GM10248 (cell line): ENCODE results near the gene ITGAE.

Experiments used
- CTCF ChIA-PET: fragments of 300-600 bp; sonication (Branson Sonifier 250); formaldehyde crosslinking; extraction: SDS; loops from one replicate; lab custom pipeline; 2021; ENCODE audit warnings: antibody characterized with exemption; lab: Yijun Ruan, JAX
- POLR2A ChIA-PET: fragments of 350-650 bp; sonication (Branson Sonifier 250); formaldehyde crosslinking; extraction: SDS; loops from one replicate; lab custom pipeline; 2020; ENCODE audit warnings: antibody characterized with exemption; lab: Yijun Ruan, JAX
- DNase-seq: peaks from one replicate; pipeline ENCODE4 v3.0.0; 2012; ENCODE audit errors: extremely low spot score
- TF ChIP-seq, protein P1 (sequence below): IDR thresholded peaks from 2 replicates; pipeline ENCODE4 v1.5.1; 2012; ENCODE audit warnings: mild to moderate bottlenecking, low read depth; ENCODE audit errors: extremely low read depth, missing control alignments, control extremely low read depth

The ITGAE gene

DNA sequence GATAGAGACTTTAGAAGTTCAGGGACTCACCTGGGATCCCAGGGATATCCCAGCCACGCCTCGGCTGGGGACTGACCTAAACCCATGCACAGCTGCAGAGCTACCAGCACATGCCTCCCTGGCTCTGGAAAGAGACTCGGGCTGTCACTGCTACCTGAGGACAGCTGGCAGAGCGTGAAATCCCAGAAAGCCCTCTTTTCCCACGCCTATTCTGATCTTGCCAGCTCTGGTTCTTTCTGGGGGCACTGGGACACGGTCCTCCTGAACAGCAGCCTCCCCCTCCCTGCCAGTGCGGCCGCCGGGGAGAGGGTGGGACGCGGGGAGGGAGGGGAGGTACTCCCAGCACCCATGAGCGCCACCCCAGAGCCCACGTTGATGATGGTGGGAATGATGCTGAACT, 115.8 kb downstream of the ITGAE start:
- TF ChIP-seq, protein P1, sequence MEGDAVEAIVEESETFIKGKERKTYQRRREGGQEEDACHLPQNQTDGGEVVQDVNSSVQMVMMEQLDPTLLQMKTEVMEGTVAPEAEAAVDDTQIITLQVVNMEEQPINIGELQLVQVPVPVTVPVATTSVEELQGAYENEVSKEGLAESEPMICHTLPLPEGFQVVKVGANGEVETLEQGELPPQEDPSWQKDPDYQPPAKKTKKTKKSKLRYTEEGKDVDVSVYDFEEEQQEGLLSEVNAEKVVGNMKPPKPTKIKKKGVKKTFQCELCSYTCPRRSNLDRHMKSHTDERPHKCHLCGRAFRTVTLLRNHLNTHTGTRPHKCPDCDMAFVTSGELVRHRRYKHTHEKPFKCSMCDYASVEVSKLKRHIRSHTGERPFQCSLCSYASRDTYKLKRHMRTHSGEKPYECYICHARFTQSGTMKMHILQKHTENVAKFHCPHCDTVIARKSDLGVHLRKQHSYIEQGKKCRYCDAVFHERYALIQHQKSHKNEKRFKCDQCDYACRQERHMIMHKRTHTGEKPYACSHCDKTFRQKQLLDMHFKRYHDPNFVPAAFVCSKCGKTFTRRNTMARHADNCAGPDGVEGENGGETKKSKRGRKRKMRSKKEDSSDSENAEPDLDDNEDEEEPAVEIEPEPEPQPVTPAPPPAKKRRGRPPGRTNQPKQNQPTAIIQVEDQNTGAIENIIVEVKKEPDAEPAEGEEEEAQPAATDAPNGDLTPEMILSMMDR, result no peak
- DNase-seq, result no peak
- ChIA-PET CTCF (interaction anchor here (1.4 kb wide), 1 partner anchor 142 kb away, joined by 3 read pairs; no protein-coding TSS in a partner anchor), POLR2A (no interaction called here)

DNA sequence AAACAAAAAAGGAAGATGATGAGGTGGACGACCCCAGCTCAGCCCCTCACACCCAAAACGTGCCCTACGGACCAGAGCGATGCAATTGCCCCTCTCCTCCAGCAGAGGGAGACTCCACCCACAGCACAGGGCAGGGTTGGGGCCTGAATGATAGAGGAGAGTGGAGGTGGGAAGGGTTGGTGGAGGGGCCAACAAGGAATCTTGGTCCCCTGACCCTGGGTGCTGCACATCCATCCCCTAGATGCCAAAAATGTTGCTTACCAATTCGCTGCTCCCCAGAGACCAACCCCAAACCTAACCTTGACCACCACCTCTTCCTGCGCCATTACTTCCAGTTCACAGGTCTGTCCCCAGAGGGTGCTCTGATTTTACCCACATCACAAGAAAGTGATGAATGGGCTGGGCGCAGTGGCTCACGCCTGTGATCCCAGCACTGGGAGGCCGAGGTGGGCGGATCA, 117.9 kb downstream of the ITGAE start:
- ChIA-PET CTCF (interaction anchor here (0.6 to 2.5 kb wide), 36 partner anchors 9 to 390 kb away, joined by 3 to 25 read pairs (median 4); partner anchors contain the start of genes HASPIN, NCBP3 and P2RX5), POLR2A (no interaction called here)
- TF ChIP-seq, protein P1, result peak; percentile 96

DNA sequence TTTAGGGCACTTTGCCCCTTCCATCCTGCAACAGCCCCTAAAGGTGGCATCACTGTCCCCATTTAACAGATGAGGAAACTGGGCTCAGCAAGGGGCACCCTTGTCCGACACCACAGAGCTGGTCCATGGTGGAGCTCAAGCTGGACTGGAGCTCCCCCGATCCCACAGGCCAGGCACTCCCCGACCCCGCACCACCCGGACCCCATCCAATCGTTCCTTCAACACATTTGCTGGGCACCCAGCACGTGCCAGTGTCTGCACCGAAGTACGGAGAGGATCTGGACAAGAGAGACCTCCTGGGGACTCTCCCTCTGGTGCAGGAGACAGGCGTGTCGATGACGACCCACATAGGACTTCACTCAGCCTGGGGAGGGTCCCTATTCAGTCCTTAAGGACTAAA, 119.0 kb downstream of the ITGAE start:
- TF ChIP-seq, protein P1, result no peak
- no peak for DNase-seq
- ChIA-PET POLR2A (no interaction called here), CTCF (interaction anchor here (0.6 to 2.4 kb wide), 19 partner anchors 8 to 391 kb away, joined by 3 to 25 read pairs (median 4); partner anchors contain the start of genes HASPIN and NCBP3)

More for the DNA sequence above, 117.9 kb downstream of the ITGAE start:
- peak; percentile 84 for DNase-seq

GRCh38 chr17:3681565-3681964, 119.4 kb downstream of the ITGAE start:
- CTCF ChIA-PET, result interaction anchor here (0.6 to 1.5 kb wide), 4 partner anchors 8 to 100 kb away, joined by 3 to 11 read pairs (median 4); no protein-coding TSS in a partner anchor
- POLR2A ChIA-PET, result no interaction called here
- TF ChIP-seq, protein P1, result no peak
- no peak for DNase-seq

DNA sequence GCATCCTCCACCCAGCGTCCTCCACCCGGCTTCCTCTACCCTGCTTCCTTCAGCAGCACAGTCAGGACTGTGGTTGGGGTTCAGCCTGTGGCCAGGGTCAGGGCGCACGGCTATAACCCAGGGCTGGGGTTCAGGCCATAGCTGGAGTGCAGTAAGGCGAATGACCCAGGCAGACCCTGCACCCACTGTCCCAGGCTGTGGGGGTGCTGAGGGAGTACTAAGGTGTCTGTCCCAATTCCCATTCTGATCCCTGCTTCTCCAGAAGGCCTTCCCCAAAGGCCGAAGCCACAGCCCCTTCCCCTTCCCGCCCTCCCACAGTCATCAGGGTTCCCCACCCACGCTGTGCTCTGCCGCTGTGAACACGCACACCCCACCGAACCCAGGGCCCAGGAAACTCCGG, 119.9 kb downstream of the ITGAE start:
- TF ChIP-seq, protein P1, result no peak
- DNase-seq, result no peak
- ChIA-PET CTCF (no interaction called here), POLR2A (no interaction called here)

- TF ChIP-seq, protein P1, result no peak
- POLR2A ChIA-PET, result interaction anchor here (0.5 kb wide), 2 partner anchors 9 to 42 kb away, joined by 3 to 5 read pairs; no protein-coding TSS in a partner anchor
- DNase-seq, result no peak
- CTCF ChIA-PET, result interaction anchor here (0.7 to 1.4 kb wide), 3 partner anchors 49 to 121 kb away, joined by 3 read pairs; partner anchors contain the start of gene ITGAE
Observed at GRCh38 chr17:3679531-3680126, 121.4 kb downstream of the ITGAE start.
